T-helper 1 cell (primary cell): ENCODE data around the gene METTL23.
A peak's percentile ranks its signal among the peaks of the same experiment; 100 is the strongest.

Source experiments
- DNase-seq, 5 donors: peaks; one replicate each; pipeline ENCODE4 v3.0.0-alpha.2; 2012 to 2020
- total RNA-seq, 4 donors: gene quantifications; one replicate each; lab custom pipeline; 2026; lab: John Stamatoyannopoulos, UW

Gene METTL23, protein sequence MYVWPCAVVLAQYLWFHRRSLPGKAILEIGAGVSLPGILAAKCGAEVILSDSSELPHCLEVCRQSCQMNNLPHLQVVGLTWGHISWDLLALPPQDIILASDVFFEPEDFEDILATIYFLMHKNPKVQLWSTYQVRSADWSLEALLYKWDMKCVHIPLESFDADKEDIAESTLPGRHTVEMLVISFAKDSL
- 17.4 to 24.0 (median 22.4) reads per million in 4 donors for total RNA-seq

GRCh38 chr17:76726776-76727718 is at the start of gene METTL23:
Gene METTL23, plus strand, starts transcription at chr17:76726839. Its CDS starts 2,872 bp downstream, at chr17:76729711.
- peak in 4 of 5 donors; percentile 83 to 93 (median 90) for DNase-seq

GRCh38 chr17:76677406-76677805 is 49.2 kb upstream of the METTL23 start:
- DNase-seq: no peak

DNA sequence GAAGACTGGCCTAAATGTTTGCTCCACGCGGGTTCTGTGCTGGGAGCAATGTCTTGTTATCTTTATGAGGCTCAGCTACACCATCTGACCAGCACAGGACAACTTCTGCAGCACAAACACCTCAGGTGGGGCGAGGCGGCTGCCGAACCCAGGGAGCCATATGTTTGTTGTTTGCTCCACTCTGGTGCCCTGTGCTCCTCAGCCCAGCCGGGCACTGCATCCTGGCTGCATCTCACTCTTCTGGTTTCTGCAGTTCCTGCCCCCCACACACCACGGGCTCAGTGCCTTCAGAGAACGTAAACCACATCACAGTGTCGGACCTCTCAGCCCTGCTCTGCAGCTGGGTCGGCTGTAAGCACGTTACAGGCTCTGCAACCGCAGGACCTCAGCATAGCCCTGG is 48.3 kb upstream of the METTL23 start:
- peak in 1 of 5 donors; percentile 34 for DNase-seq

DNA sequence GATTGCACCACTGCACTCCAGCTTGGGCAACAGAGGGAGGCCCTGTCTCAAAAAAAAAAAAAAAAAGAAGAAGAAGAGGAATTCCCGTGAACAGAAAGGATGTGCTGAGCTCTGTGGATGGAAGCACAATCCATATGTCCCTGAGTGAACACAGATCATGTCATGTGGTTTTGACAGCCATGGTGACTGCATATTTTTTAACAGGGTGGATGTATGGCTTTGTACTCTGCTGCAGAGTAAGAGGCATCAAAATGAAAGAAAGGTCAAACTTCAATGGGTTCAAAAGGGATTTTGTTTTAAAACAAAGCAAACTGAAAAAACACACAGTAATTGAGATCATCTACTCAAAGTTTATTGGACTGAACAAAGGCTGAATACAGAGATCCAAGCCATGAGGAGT is 47.4 kb upstream of the METTL23 start:
- no peak for DNase-seq

DNA sequence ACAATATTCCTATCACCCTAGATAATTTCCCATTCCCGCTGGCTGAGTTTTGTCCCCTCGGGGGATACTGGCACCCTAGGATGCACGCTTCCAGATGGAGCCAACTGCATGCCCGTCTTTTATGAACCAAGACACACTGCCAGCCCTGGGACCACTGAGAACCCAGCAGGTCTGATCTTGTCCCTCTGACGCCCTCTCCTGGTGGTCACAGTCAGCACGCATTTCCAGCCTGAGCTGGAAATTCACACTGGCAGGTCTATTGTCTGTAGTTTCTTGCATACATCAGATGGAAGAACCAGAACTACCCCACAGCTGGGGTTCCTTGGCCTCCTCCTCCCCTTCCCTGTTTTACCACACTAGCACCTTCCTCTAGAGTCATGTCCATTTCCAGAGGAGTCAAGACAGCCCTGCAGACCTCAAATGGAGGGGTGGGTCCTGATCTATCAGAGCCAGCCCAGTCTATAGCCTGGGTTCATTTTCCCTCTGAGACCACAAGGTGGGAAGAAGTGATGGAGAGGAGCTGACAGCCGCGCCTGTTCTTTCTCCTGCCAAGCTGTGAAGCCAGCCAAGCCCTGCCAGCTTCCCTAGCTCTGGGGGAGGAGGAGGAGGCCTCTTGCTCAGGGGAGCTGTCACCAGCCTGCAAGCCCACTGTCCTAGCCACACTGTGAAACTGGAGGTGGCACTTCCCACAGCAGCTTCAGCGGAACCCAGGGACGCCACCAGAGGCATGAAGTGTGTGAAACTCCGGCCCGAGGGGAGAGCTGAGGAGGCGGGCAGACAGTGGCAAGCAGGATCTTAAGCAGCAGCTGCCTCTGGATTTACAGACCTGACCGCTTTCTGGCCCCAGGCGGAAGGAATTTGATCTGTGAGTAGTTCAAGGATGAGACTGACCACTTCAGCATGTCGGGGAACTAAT is 45.2 kb upstream of the METTL23 start:
- DNase-seq: peak; percentile 26 to 68 (median 52)

DNA sequence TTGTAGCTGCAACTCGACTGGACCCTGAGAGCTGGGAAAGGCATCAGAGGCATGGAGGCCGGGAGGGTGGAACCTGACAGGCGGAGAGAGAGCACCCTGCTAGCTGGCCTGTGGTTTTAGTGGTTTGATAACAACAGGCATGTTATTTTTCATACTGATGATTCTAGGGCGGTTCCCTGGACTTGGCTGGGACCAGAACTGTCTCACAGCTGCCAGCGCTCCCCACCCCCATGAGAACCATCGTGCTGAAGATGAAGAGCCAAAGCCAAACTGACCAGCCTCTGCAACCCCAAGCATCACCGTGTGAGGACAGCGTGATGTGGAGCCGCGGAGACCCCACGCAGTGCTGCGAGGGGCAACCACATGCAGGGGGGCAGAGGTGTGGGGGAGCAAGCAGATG is 44.3 kb upstream of the METTL23 start:
- DNase-seq: no peak

- DNase-seq: no peak
Observed at GRCh38 chr17:76683011-76683755, 43.5 kb upstream of the METTL23 start.

GRCh38 chr17:76683921-76684745 is 42.5 kb upstream of the METTL23 start:
- DNase-seq: no peak

DNA sequence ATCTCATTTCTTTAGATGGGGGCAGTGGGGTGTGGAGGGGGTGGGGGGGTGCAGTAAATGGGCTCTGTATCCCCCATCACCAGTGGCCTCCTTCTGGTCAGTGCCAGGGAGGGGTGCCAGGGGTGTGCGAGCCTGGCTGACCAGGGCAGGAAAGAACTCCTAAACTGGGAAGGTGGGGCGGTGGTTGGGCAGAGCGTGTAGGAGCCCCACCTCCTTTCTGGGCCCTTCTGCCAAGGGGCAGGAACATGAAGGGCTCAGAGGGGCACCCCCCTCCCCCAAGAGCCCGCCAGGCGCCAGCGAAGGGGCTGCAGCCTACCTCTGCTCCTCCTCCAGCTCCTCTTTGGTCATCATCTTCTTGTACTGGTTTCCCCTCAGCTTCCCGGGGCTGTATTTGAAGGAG is 41.9 kb upstream of the METTL23 start:
- DNase-seq: no peak

DNA sequence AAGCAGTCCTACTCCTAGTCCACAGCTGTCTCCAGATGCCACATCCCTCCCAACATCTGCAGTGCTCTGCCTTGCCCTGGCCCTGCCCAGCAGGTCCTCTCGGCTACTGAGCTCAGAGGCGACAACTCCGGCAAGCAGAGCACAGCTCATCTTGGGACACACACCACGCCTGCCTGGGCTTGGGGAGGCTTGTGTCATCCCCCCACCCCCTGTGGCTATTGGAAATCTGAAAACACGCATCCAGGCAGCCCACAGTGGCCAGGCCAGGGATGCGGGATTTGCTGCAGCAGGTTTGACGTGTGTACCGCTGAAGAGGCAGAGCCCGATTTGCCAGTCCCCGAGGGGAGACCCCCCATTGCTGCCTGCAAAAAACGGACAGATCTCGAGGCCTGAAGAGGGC is 41.3 kb upstream of the METTL23 start:
- DNase-seq: no peak

- no peak for DNase-seq
Observed at GRCh38 chr17:76685846-76686245, 40.8 kb upstream of the METTL23 start.

DNA sequence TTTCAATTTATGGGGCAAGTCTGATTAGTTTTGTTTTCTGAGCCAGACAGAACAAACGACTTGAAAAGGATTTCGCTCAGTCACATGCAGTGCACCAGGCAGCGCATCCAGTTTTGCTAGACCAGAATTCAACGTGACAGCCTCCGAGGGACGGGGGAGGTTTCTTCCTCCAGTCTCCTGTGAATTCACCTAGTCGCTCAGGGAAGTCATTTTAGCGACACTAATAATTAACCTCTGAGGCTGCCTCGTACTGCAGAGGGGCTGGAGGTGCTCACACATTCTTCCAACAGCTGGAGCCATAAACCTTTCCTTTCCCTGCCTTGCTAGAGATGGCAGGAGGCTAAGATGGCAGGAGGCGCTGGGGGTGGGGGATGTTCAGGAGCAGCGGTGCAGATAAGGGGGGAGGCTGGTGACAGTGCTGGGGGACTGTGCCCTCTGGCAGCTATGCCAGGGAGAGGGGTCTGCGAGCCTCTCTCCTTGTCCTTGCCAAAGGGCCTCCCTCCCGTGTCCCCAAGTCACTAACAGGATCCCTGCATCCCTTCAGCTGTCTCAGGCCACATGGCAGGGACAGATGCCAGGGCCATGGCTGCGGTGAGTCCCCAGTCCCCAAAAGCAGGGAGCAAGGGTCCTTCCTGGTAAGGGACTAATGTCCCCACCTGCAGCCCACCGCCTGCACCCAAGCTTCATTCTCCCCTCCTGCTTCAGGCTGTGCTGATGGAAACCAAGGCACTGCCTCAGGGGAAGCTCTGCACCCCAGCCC is 39.9 kb upstream of the METTL23 start:
- DNase-seq: no peak

DNA sequence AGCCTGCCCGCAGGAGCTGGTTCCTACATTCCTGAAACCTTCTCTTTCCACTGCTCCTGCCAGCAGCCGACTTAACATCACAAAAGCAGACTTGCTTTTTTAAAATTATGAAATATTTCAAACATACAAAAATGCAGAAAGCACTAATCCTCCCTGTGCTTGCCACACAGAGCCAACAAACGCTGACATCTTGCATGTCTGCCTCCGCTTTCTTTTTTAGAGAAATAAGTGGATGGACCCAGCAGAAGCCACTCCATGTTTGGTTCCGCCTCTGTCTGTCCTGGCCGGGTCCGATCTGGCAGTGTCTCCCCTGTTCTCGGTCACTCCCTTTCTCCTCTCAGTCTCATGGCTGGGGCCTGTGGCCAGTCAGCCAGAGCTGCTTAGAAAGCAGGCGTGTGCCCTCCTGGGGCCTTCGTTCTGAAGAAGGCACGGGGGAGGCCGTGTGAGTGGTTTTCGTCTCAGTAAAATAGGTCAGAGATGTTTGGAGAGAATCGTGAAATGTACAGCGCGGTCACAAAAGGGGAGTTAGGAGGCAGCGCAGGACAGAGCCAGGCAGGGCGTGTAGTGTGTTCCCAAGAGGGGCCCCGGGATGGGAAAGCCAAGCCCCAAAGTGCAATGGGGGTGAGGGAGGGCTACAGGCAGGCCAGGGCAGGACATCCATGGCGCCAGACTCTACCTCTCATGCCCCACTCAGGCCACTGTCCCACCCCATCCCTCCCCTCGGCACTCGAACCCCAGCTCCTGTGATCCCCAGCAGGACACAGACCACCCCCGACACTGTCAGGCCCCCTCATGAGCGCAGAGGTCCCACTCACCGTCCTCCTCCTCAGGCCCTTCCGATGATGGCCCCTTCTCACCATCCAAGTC is 39.1 kb upstream of the METTL23 start:
- DNase-seq: no peak

- DNase-seq: no peak
Observed at GRCh38 chr17:76688165-76688622, 38.4 kb upstream of the METTL23 start.

DNA sequence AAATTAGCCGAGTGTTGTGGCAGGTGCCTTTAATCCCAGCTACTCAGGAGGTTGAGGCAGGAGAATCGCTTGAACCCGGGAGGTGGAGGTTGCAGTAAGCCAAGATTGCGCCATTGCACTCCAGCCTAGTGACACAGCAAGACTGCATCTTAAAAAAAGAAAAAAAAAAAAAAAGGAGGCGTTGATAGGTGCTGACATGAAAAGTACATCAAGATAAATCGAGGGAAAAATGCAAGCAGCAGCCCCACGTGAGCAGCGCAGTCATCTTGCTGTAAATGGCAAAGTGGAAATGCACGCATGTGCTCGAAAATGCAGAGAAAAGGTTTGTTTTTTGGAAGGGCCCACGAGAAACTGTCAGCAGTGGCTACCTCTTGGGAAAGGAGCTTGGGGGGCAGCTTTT is 36.8 kb upstream of the METTL23 start:
- no peak for DNase-seq

DNA sequence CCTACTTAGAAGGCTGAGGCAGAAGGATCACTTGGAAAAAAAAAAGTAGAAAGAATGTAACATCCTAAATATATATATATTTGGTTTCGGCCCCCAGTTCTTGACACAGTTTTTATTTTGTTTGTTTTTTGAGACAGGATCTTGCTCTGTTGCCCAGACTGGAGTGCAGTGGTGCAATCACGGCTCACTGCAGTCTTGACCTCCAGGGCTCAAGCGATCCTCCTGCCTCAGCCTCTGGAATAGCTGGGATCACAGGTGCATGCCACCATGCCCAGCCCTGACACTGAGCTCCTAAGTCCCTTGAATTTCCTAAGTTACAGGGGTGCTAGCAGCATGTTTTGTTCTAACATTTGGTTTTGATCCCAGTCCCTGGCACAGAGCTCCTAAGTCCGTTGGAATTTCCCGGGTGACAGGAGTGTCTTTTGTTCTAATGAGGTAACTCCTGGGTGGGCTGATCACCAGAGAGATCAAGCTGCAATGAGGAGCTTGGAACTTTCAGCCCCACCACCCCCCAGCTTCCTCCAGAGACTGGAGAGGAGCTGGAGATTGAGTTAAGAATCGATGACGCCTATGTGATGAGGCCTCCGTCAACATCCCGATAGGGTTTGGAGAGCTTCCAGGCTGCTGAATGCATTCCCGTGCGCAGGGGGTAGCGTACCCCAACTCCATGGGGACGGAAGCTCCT is 35.9 kb upstream of the METTL23 start:
- no peak for DNase-seq

- DNase-seq: no peak
Observed at GRCh38 chr17:76691379-76692191, 35.1 kb upstream of the METTL23 start.
